ENCODE data around the gene KDM1A.

GRCh38 chr1:23050201-23050600 is 30.9 kb downstream of the KDM1A start:
- TF ChIP-seq MAX (IDR thresholded peaks at IDR 0.05; ENCODE audit: low read depth, low read length) = no peak
- no peak for TF ChIP-seq CTCF (IDR thresholded peaks at IDR 0.05; ENCODE audit: low read depth, low read length)
- TF ChIP-seq POLR2A (IDR thresholded peaks at IDR 0.05; ENCODE audit: extremely low read depth, insufficient read length) = no peak
- TF ChIP-seq MYC (IDR thresholded peaks at IDR 0.05; ENCODE audit: low read depth, low read length) = no peak

Measured in NB4 (cell line).